ENCODE data around the gene TRMT10C. TPM values are rescaled to one million over a fixed set of nuclear protein-coding genes. Genes with fewer than 3 reads are reported as not detected.

The TRMT10C gene
- total and polyA plus RNA-seq, 12 donors: 16.5 to 29.7 (median 23.7) TPM

DNA sequence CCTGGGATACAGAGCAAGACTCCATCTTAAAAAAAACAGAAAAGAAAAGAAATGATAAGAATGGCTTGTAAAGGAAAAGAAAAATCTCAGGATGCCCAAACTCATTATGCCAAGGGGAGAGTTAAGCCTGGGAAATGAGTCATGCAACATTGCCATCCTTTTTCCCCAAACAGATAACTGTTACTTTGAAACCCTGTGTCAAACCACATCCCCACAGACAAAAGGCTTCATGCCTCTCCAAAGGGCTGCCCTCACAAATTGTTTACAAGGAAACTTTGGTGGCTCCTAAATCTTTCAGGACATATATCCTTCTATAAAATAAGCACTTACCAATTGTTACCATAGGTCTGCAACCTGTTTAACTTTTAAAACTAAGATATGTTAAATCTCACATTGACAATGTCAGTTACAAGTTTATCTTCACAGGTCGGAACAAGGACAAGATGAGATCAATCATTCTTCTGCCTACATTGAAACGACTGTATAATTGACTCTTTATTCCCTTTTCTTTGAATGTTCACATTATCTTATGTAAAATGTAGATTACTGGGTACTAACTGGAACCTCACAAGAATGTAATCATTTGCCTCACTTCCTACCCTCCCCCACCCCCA lies 30.1 kb upstream of the TRMT10C start:
- DNase-seq: no peak
- no peak for TF ChIP-seq CTCF (IDR thresholded peaks at IDR 0.05)
- H3K4me3 ChIP-seq: no peak overlapping the region
- no peak overlapping the region for H3K27ac ChIP-seq
- no peaks in the 10 kb centered on the region for H3K27me3 ChIP-seq
- no peaks in the 10 kb centered on the region for H3K36me3 ChIP-seq
- peaks cover 0 to 7% (median 0%) of the 10 kb centered on the region in 9 donors for H3K4me1 ChIP-seq
- peaks cover 0 to 3% (median 0%) of the 10 kb centered on the region in 11 donors for H3K9me3 ChIP-seq
- no peak for ATAC-seq
- intact Hi-C loops (cut with DNase I): no loop called here
- WGBS, 2 donors: 38 to 39% methylated on average over 2 of the region's 2 CpGs

- no peak for TF ChIP-seq CTCF (IDR thresholded peaks at IDR 0.05)
- ATAC-seq (peak in 4 of 8 donors; percentile 39 to 49 (median 46)), DNase-seq (no peak)
- intact Hi-C loops (cut with DNase I): no loop called here
- WGBS, 2 donors: 41 to 45% methylated on average over 9 of the region's 9 CpGs
- H3K4me1 ChIP-seq: peaks cover 0 to 7% (median 0%) of the 10 kb centered on the region in 9 donors
- no peaks in the 10 kb centered on the region for H3K36me3 ChIP-seq
- no peak overlapping the region for H3K4me3 ChIP-seq
- H3K9me3 ChIP-seq: peaks cover 0 to 3% (median 0%) of the 10 kb centered on the region in 11 donors
- H3K27ac ChIP-seq: no peak overlapping the region
- H3K27me3 ChIP-seq: no peaks in the 10 kb centered on the region
These were observed 28.7 kb upstream of the TRMT10C start for GRCh38 chr3:101532783-101533602.

DNA sequence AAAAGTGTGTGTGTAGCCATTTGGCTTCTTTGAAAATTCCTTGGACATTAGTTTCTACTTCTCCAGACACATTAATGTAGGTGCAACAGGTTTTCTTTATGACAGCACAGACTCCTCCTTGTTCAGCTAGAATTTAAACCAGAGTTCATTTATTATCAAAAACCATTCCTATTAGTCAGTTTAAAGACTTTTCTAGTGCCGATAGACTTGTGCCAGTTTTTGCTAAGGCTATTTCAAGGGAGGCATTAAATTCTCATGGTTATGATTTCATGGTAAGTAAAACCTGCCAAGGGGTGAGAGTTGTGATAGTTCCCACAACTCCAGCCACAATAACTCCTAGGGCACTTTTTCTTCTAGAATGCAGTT lies 28.1 kb upstream of the TRMT10C start:
- Histone ChIP-seq H3K4me3 (no peak overlapping the region), H3K4me1 (peaks cover 0 to 7% (median 0%) of the 10 kb centered on the region in 9 donors), H3K27ac (no peak overlapping the region), H3K9me3 (peaks cover 0 to 3% (median 0%) of the 10 kb centered on the region in 11 donors), H3K27me3 (no peaks in the 10 kb centered on the region), H3K36me3 (no peaks in the 10 kb centered on the region)
- no peak for TF ChIP-seq CTCF (IDR thresholded peaks at IDR 0.05)
- 75 to 82% methylated on average over 1 of the region's 1 CpG for WGBS, 2 donors
- ATAC-seq: no peak
- no peak for DNase-seq
- intact Hi-C loops (cut with DNase I): no loop called here

- TF ChIP-seq CTCF (IDR thresholded peaks at IDR 0.05): no peak
- no peaks in the 10 kb centered on the region for H3K27me3 ChIP-seq
- peaks cover 0 to 7% (median 0%) of the 10 kb centered on the region in 9 donors for H3K4me1 ChIP-seq
- intact Hi-C loops (cut with DNase I): no loop called here
- ATAC-seq: no peak
- 81 to 89% methylated on average over 5 of the region's 5 CpGs for WGBS, 2 donors
- no peak for DNase-seq
- H3K4me3 ChIP-seq: no peak overlapping the region
- H3K36me3 ChIP-seq: no peaks in the 10 kb centered on the region
- H3K27ac ChIP-seq: no peak overlapping the region
- peaks cover 0 to under 1% (median 0%) of the 10 kb centered on the region in 11 donors for H3K9me3 ChIP-seq
These were observed 26.4 kb upstream of the TRMT10C start for GRCh38 chr3:101535221-101535620.

All from heart right ventricle (tissue), 16 donors.